Measurements from ENCODE around the gene GALNS.

- TF ChIP-seq CTCF (IDR thresholded peaks at IDR 0.05; ENCODE audit: poor library complexity): no peak
- TF ChIP-seq EZH2 (IDR thresholded peaks at IDR 0.05; ENCODE audit: borderline replicate concordance): no peak
- no peak for TF ChIP-seq EZH2phosphoT487 (IDR thresholded peaks at IDR 0.05; ENCODE audit: low read depth, severe bottlenecking, unreplicated experiment)
Observed at GRCh38 chr16:88863426-88863825, 6.7 kb upstream of the GALNS start.
